ENCODE results near the gene FTHL17.

GRCh38 chrX:31027351-31027750, 44.5 kb downstream of the FTHL17 start:
- TF ChIP-seq CTCF (IDR thresholded peaks at IDR 0.05): no peak
- TF ChIP-seq POLR2A (IDR thresholded peaks at IDR 0.05): no peak

Measured in uterus (tissue), 2 donors.